Heart left ventricle (tissue), 13 donors: Measurements from ENCODE around the gene TBCB.

Experiments used
- POLR2A ChIP-seq, 2 donors: fragments of 450-650 bp; IDR thresholded peaks; one replicate each; pipeline ENCODE4 v1.6.1; 2017; ENCODE audit warnings: antibody characterized with exemption in 2 of 2, mild to moderate bottlenecking in 2 of 2, moderate library complexity in 2 of 2
- TF ChIP-seq, protein P1 (sequence below), 12 donors: fragments of 200-600 bp; sonication (generic) in 4 of 12; IDR thresholded peaks; one replicate each; pipeline versions ENCODE4 v1.5.0 to v1.8.0; 2018 to 2022; ENCODE audit warnings: antibody characterized with exemption in 12 of 12, mild to moderate bottlenecking in 5 of 12
- donor health status: ischemic (EF 13 %, LVEDD 7.1; RV severe dilation, severe dysfunction).
- donor health status: DM: no; HTN: yes; CAD: no.
- donor health status: DM: no; HTN: no; CAD: no.
- donor health status: ischemic (EF 25% LVEDD 6.9; RV normal size, moderate dysfunction).
- donor health status: ischemic (EF 25% LVEDD 5.7; RV mildly dilated, moderate dysfunction).
- donor health status: ischemic (EF 35%, LVEDD 5.7; RV mildly dilated, moderate dysfunction).
- donor health status: nonischemic (EF 11% LVEDD 7.7; RV severe dilation, severe dysfunction).
- donor health status: DM: yes; HTN: yes; CAD: no.
- donor health status: PGD.
- donor health status: ischemic (EF 29% LVEDD 5.4; RV normal size, mild dysfunction).
- donor health status: nonischemic (EF 23%, LVEDD 6.1; RV moderate dilation, normal function).

DNA sequence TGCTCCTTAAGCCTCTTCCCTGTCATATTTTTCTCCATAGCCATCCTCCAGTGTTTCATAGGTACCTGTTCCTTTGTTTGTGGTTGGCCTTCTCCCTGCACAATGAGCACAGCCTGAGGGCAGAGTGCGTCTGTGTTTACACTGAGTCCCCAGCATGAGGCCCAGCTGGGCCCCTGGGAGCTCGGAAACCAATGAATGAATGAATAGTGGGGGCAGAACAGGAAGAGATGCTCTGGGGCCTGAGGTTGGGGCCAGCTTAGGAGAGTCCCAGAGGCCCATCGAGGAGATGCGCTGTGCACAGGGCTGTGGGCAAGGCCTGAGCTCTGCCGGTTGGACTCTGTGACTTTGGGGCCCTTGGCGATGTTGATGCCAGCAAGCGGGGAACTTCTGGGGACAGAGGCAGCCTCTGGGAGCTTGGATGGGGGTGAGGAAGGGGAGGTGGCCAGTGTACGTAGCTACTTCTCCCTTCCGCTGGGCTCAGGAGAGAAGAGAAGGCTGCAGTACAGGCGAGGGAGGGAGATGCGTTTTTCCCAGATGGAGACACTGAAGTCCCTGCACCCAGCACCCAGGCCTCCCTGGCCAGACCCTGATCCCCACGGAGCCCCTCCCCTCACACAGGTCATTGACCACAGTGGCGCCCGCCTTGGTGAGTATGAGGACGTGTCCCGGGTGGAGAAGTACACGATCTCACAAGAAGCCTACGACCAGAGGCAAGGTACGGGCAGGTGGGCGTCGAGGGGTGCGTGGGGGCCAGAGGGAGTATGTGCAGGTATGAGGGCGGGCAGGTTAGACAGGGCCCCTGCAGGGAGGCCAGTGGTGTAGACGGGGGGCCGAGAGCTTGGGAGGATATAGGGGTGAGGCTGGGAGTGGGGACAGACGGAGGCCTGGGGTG, 5.1 kb downstream of the TBCB start:
- TF ChIP-seq, protein P1, sequence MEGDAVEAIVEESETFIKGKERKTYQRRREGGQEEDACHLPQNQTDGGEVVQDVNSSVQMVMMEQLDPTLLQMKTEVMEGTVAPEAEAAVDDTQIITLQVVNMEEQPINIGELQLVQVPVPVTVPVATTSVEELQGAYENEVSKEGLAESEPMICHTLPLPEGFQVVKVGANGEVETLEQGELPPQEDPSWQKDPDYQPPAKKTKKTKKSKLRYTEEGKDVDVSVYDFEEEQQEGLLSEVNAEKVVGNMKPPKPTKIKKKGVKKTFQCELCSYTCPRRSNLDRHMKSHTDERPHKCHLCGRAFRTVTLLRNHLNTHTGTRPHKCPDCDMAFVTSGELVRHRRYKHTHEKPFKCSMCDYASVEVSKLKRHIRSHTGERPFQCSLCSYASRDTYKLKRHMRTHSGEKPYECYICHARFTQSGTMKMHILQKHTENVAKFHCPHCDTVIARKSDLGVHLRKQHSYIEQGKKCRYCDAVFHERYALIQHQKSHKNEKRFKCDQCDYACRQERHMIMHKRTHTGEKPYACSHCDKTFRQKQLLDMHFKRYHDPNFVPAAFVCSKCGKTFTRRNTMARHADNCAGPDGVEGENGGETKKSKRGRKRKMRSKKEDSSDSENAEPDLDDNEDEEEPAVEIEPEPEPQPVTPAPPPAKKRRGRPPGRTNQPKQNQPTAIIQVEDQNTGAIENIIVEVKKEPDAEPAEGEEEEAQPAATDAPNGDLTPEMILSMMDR (IDR thresholded peaks at IDR 0.05) = no peak
- no peak for TF ChIP-seq POLR2A (IDR thresholded peaks at IDR 0.05)
